Stimulated activated CD4-positive, alpha-beta T cell treated with anti-CD3 and anti-CD28 coated beads, Interleukin-4, amount 100 ng/mL, for 4 hours (primary cell): ENCODE data around the gene NPBWR2.

ENCODE experiments used
- DNase-seq, 2 experiments: peaks; one replicate each; pipeline ENCODE4 v3.0.0-alpha.2; 2020

Gene NPBWR2, protein sequence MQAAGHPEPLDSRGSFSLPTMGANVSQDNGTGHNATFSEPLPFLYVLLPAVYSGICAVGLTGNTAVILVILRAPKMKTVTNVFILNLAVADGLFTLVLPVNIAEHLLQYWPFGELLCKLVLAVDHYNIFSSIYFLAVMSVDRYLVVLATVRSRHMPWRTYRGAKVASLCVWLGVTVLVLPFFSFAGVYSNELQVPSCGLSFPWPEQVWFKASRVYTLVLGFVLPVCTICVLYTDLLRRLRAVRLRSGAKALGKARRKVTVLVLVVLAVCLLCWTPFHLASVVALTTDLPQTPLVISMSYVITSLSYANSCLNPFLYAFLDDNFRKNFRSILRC

DNA sequence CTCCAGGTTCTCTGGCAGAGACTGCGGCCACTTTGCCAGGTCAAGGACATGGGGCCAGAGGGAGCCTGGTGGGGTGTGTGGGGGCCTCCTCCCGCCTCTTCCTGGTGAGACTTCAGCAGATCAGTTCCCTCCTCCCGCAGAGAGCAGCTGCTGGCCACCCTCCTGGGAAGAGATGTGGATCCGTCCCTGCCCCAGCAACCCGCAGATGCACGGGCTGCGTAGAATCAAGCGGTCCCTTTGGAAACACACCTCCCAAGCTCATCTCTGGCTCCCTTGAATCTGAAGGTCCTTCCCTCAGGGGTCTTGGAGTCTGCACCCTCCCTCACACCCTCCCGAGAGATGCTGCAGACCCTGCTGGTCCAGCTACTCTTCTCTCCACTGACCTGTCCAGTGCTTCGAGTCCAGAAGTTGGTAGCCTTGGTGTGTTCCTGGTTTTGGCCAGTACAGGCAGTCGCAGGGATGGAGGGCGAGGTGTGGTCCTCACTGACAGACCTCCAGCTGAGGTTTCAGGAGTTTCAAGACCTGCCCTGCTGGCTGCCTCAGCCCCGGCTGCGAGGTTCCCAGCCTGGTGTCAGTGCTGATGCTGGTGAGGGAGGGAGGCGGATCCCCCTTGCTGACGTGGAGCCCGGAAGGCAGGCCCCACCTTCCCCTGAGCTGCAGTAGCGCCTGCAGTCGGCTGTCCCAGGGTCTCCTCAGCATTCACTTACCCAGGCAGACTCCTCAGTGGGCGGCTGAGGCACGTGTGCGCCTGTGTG lies at the start of gene NPBWR2:
TSS of gene NPBWR2 (minus strand) at position 585 of the 755 bp plus-strand sequence. CDS start 734 bp downstream, outside the sequence.
- no peak for DNase-seq

DNA sequence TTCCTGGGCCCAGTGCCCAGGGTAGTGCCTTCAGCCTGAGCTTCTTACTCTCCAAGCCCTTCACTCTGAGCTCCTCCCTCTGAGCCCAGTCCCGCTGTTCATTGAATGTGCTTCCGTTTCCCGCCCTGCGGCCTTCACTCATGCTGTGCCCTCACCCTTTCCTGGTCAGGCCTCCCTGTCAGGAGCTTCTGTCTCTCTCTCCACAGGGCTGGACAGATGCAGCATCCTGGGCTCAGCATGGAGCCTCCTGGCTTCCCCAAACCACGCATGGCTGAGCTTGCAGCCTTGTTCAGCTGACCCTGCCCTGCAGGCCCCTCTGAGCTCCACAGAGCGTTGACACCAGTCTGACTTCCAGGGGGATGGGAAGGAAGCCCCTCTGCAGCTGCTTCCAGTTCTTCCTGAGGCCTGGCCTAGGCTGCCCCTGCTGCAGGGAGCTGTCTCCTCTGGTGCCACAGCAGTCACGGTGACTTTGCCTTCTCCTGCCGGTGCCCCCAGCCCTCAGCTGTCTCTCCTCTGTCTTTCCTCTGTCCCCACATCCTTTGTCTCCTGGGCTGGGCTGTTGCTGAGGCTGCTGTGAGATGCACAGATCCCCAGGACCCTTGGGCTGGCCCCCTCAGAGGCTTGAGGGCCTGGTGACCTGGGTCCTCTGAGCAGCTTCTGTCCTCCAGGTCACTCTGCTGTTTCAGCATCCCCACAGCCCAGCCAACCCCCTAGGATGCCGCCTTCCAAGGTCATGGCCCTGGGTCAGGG lies 48.9 kb upstream of the NPBWR2 start:
- DNase-seq, result no peak

DNA sequence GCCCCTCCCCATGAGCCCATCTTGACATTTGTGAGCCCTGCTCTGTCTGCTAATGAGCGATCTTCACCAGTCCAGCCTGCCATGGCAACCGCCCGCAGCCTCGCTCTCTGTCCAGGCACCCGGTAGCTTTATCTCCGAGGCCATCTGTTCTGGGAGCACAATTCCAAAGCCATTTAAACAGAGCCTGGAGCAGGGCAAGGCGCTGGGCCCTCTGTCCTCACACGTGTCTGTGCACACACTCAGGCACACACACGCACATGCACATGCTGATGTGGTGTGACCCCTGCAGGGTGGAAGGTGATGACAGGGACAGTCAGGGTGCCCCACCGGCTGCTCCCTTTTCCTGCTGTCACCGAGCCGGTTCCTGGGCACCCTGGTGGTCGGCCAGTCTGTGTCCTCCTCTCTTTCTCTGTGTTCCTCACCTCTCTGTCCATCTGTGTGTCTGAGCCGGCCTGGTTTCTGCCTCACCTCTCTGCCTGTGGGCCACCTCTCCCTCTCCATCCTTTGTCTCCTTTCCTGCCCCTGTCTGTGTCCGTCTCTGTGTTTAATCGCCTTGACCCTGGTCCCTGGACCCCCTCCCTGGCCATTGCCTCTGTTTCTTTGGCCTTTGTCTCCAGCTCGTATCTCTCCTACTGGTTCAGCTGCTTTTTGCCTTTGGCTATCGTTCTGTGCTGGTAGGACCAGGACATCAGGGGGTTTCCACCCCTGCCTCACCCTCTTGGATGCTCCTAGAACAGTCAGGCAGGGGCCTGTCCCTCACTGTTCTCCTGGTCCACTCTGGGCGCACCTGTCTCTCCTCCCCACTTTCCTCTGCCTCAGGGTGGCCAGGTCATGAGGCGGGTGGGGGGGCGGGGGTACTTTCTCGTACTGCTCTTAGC lies 48.1 kb upstream of the NPBWR2 start:
- DNase-seq, result no peak

DNA sequence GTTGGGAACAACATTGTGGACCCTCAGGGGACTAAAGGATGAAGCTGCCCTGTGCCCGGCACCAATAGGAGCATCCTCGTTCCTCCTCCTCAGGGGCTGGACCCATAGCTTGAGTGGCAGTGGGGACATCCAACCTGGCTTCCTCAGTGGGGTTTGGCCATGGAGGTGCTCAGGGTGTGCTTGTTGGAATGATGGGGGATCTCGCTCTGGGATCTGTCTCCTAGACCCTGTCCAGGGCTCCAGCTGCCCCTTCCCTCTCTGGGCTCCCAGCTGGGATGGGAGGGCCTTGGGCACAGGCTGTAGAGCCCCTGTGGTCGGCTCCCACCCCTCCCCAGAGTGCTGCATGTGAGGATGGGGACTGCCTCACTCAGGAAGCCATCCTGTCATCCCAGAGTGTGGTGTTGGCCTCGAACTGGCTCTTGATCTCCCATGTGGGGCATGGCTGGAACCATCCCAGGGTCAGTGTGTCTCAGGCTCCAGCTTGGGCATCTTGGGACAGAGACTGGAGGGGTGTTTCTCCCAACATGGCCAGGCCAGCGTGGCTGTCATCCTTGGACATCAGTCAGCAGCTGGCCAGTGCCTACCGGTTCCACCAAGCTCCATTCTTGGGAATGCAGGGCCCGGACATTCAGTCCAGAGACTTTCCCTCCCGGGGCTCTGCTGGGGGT lies 47.4 kb upstream of the NPBWR2 start:
- no peak for DNase-seq

DNA sequence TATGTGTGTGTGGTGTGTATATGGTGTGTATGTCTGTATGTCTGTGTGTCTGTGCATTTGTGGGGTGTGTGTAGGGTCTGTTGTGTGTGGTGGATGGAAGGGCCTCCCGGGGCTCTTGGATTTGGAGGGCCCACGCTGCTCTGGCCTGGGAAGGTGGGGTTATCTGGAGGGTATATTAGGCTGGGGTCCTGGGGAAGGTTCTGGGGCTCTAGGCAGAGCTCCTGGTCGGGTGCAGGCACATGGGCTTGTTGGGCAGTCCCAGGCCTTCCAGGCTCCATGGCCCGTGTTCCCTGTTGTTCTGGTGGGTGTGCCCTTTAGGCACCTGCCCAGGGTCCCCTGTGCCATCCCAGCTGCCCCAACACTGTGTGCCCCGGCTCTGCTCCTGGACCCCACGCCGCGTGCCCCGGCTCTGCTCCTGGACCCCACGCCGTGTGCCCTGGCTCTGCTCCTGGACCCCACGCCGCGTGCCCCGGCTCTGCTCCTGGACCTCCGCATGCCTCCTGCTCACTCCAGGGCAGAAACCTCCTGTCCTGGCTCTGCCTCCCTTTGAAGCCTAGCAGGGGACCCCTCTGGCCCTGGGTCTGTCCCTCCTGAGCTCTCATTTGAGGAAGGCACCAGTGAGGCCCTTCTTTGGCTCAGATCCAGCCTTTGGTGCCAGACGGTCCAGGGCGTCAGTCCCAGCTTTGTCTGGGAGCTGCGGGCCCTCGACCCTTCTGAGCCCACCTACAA lies 46.7 kb upstream of the NPBWR2 start:
- DNase-seq, result no peak

DNA sequence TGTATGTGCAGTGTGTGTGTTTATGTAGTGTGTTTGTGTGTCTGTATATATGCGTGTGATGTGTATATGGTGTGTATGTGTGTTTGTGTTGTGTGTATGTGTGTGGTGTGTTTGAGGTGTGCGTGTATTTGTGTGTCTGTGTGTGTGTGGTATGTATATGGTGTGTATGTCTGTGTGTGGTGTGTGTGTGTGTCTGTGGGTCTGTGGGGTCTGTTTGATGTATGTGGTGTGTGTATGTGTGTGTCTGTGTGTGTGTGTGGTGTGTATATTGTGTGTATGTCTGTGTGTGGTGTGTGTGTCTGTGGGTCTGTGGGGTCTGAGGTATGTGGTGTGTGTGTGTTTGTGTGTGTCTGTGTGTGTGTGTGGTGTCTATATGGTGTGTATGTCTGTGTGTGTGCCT lies 46.0 kb upstream of the NPBWR2 start:
- no peak for DNase-seq

DNA sequence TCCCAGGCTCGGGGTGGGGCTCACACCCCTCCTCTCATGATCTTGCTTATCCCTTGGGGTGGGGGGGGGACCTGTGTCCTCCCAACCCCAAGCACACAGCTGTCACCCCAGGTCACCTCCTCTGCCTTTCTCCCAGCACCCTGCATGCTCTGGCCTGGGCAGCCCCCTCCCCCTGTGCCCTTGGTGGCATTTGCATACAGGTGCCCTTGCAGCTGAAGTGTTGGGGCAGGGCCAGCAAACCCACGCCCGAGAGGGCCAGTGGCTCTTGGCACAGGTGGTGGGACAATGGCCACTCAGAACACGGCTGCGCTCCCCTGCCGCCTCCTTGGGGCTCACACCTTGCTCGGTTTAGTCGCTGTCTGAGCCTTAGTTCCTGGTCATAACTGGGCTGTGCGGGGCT lies 45.5 kb upstream of the NPBWR2 start:
- no peak for DNase-seq

DNA sequence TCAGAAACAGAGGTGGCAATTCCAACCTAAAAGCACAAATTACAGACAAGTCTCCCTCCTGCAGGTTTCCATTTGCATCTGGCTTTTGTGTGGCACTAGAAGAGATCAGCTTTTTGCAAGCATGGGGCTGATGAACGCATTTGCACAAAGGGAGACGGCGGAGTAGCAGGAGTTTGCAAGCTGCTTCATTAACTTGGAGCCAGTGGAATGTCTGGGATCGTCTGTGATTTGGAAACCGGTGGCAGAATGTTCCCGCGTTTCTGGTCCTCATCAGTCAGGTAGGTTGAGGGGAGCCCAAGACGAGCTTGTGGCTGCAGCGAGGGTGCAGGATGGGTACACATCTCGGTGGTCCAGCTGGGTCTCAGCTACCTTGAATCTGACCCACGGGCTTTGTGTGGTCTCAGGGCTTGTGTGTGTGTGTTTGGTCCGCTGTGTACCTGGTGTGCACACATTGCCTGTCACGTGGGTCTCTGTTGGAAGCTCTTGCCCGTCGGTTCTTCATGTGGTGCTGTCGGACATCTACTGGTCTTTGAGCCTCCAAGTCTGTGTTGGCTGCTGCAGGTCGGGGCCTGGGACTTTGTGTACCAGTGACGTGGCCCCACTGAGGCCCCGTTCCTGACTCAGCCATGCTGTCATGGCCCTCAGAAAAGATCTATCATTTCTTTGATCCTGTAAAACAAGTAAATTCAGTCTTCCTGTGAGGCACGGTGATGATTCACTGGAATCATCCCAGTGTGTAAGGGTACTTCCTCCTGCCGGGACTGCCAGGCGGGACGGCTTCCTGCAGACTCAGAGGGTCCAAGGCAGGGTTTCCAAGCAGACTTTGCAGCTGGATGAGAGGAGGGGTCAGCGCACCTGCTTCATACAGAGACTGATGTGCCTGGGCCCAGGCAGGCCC lies 44.5 kb upstream of the NPBWR2 start:
- DNase-seq, result no peak

DNA sequence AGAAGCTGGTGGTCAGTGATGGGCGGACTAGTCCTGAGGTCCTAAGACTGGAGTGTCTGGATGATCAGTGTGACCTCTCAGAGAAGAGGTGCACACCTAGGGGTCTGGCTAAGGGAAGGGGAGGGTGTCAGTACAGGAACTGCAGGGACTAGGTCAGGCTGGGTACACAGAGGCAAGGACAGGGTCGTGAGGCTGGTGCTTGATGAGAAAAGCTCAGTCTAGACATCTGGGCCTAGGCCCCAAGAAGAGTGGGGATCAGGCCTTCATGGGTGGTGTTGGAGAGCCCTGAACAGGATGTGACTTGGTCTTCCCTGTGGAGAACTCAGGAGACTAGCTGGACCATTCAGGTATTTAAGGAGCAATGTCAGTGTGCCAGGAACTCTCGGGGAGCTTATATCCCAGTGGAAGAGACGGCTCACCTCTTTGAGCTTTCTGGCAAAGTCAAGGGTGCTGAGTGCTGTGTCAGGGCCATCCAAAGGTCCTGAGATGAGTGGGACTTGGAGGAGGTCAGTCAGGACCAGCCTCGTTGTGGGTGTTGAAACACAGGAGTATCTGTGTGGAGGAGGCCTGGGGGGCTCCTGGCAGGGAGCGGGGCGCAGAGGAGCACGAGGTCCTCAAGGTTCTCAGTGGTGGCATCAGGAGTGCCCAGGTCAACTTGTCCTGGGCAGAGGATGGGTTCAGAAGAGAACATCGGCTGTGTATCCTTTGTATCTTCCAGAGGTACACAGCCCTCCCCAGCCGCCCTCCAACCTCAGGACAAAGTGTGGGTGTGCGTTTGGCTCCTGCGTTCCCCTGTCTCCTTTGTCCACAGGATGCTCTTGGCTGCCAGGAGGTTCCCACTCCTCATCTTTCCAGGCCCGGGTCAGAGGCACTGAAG lies 43.6 kb upstream of the NPBWR2 start:
- no peak for DNase-seq

DNA sequence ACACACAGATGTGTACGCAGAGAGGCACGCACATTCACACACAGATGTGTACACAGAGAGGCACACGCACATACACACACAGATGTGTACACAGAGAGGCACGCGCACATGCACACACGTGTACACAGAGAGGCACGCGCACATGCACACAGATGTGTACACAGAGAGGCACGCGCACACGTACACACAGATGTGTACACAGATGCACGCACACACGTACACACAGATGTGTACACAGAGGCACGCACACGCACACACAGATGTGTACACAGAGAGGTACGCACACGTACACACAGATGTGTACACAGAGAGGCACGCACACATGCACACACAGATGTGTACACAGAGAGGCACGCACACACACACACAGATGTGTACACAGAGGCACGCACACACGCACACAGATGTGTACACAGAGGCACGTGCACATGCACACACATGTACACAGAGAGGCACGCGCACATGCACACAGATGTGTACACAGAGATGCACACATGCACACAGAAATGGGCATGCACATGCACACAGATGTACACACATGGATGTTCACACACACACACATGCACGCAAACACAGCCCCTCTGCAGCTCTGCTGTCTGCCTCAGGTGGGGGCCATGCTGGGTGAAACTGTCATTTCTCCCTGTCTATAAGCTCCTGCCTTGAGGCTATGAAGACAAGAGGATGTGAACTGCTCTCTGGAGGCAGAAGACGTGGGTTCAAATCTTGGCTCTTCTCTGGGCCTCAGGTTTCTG lies 42.6 kb upstream of the NPBWR2 start:
- DNase-seq, result no peak

DNA sequence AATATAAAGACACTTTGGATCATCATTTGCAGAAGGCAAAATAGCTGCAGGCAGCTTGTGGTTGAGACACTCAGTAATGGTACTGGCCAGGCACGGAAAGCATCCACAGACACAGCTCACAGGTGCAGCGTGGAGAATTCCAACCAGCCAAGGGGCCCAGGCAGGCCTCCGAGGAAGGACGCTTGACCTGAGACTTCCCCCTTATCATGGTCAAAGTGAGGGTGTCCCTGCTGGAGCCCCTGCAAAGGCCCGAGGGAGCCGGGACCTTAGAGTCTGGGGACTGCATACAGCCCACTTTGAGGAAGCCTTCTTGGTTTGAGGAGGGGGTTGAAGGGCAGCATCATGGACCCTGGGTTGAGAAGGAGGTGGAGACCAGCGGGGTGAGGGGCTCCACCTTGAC lies 41.8 kb upstream of the NPBWR2 start:
- DNase-seq, result no peak

DNA sequence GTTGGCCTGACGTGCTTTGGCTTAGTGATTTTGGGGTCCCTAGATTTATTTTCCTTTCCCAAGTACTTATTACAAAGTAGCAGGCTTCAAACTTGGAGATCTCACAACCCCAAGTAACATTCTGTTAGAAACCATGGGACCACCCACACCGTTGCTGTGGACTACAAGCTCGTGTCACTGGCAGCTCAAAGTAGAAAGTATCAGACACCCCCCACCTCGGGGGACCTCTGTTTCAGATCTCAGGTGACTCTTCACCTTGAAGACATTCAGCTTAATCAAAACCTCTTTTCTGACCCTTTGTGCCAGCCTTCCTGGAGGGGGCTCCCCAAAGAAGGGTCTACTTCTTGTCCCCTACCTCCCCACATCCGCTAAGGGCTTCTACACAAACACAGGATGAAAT lies 41.2 kb upstream of the NPBWR2 start:
- DNase-seq, result no peak

DNA sequence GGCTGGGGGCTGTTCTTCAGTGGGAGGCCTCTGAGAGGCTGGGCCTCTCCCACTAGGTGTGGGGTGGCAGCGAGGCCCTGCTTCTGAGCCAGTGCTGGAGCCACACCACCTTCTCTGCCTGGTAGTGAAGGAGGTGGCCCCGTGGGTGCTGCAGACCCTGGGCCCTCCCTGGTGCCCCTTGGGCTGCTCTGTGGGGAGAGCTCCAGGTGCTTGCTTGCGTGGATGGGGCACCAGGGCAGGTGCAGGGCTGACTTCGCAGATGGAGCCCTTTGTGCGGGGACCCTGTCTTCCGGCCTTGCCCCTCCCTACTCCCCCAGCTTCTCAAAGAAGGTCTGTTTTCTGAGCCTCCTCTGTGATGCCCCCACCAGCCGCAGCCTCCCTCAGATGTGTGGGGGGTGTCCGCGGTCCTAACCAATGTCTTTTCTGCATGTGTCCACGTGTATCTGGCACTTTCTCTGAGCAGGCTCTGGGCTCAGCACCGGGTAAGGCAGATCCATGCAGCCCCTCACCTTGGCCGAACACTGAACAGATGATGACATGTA lies 39.6 kb upstream of the NPBWR2 start:
- DNase-seq, result no peak

DNA sequence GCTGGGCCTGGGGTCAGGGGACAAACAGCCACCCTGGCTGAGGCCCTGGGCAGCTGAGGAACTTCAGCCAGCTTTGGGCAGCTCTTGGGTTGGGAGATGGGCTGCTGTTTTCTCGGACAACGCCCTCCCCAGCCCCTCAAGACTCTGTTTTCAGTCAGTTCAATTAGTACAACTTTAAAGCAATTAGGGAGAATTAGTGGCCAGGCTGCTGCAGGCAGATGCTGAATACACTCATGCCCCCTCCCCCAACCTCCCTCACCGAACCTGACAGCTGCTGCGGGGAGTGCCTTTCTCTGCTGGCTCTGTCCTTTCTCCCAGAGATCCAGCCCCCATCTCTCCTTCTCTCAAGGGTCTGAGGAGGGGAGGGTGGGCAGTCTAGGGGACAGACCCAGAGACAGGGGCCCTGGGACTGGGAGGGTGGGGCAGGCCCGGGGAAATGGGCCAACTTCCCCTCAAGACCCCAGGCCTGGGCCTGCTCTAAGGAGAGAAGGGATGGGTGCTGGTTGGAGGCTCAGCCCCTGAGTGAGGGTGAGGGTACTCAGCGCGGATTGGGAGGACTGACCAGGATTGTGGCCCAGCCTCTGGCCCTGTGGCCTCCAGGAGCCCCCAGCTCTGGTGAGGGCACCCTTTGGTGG lies 39.1 kb upstream of the NPBWR2 start:
- DNase-seq, result no peak

DNA sequence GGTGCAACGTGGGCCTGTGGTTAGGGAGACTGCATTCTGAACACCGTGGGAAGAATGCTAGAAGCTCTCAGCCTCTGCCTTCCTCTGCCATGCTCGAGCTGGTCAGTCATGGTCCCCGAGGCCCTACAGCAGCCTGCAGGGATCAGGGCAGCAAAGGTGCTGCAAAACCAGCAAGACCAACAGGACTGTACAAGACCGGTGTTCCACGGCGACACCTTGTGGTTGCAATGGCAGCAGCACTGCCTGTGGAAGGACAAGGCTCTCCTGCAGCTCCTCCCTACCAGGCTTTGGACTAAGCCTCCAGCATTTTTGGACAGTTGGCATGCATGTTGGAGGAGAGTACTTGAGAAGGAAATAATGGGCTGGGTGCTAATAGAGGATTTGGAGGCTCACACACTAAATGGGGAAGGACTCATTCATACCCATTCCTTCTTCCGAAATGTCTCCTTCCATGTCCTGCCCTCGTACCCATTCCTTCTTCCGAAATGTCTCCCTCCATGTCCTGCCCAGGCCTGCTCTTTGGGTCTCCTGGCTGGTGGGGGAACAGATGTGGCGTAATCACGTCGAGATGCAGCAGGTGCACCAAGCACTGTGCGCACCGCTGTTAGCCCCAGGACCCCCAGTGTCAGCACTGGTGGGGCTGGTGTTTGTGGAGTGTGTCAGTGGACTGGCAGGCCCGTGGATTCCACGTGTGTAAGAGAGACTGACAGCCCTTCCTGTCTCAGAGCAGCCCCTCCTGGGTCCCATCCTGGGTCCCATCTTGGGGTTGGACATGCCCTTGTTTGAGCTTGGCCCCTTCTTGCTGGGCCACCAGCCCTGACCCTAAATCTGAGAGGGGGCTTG lies 38.3 kb upstream of the NPBWR2 start:
- no peak for DNase-seq

DNA sequence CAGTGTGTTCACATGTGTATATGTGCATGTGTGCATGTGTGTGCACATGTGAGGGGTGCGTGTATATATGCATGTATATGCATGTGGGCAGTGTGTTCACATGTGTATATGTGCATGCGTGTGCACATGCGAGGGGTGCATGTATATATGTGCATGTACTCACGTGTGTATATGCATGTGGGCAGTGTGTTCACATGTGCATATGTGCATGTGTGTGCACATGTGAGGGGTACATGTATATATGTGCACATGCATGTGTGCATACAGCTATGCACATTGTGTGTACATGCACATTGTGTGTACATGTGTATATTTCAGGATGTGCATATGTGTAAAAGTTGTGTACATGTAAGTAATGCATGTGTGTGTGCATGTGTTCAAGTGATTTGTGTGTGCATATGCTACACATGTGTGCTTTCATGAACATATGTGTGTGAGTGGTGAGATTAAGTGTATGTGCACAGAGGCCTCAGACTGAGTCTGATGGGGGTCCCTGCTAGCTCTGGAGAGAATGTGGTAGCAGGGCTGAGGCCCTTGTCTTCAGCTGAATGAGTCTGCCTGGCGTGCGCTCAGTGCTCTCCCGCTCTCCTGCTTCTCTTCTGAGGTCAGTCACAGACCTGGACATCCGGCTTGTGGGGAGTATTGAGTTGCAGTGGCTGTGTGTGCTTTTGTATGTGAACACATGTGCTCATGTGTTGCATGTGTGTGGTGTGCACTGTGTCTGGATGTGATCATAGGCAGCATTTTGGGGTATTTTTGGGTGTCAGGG lies 37.0 kb upstream of the NPBWR2 start:
- DNase-seq, result no peak
